Prostate gland (tissue), 2 donors: ENCODE results near the gene APOA5. TPM values are rescaled to one million over a fixed set of nuclear protein-coding genes. Genes with fewer than 3 reads are reported as not detected.

ENCODE experiments used
- DNase-seq: peaks from one replicate; pipeline ENCODE4 v3.0.0-alpha.2; 2019; ENCODE audit warnings: low spot score
- H3K27ac ChIP-seq, 2 donors: fragments of 200-600 bp; sonication (generic); 2 replicates each; pipeline ENCODE4 v1.5.1; 2017 to 2019
- H3K27me3 ChIP-seq: fragments of 200-600 bp; sonication (generic); replicated peaks from 2 replicates; pipeline ENCODE4 v1.5.1; 2019; ENCODE audit not compliant: insufficient read depth
- H3K36me3 ChIP-seq, 2 donors: fragments of 200-600 bp; sonication (generic); 1 replicate in 1 of 2; 2 replicates in 1 of 2; pipeline versions ENCODE4 v1.5.1 to v1.8.1; 2017 to 2019
- H3K4me1 ChIP-seq: fragments of 200-600 bp; sonication (generic); replicated peaks from 2 replicates; pipeline ENCODE4 v1.5.1; 2019
- H3K4me3 ChIP-seq, 2 donors: fragments of 200-600 bp; sonication (generic); 2 replicates each; pipeline ENCODE4 v1.5.1; 2017 to 2019
- H3K9me3 ChIP-seq: fragments of 200-600 bp; sonication (generic); 2 replicates; pipeline ENCODE4 v1.5.1; 2017
- POLR2A ChIP-seq: fragments of 450-650 bp; IDR thresholded peaks from one replicate; pipeline ENCODE4 v1.6.1; 2016; ENCODE audit warnings: antibody characterized with exemption, mild to moderate bottlenecking
- POLR2AphosphoS5 ChIP-seq: sonication (generic); formaldehyde crosslinking; IDR thresholded peaks from one replicate; pipeline ENCODE4 v1.6.1; 2017; ENCODE audit warnings: antibody characterized with exemption
- WGBS: methylation state at CpG from one replicate; pipeline ENCODE4 v1.1.5; 2018; 5-methylcytosine and 5-hydroxymethylcytosine counted together
- intact Hi-C: fragments of 100-400 bp; cut with DNase I; formaldehyde crosslinking; loops from one replicate; pipeline ENCODE4 v1.14.2; 2022
- total RNA-seq, 2 donors: library from RNA; depleted of rRNA; stranded (reverse); fragments of >200 nt; gene quantifications; one replicate each; pipeline ENCODE4 v1.1.0, GENCODE V29; 2016
- TF ChIP-seq, protein P1 (sequence below), 4 experiments: fragments of 200-600 bp in 2 of 4; fragments of 450-650 bp in 2 of 4; sonication (generic) in 2 of 4; IDR thresholded peaks; 1 replicate in 3 of 4; 2 replicates in 1 of 4; pipeline ENCODE4 v1.5.1; 2016 to 2019; ENCODE audit warnings: antibody characterized with exemption in 4 of 4, mild to moderate bottlenecking in 2 of 4, moderate library complexity in 2 of 4

Gene APOA5
- total RNA-seq, 2 donors from 2014 or later = 0.87 TPM; not detected in 1

DNA sequence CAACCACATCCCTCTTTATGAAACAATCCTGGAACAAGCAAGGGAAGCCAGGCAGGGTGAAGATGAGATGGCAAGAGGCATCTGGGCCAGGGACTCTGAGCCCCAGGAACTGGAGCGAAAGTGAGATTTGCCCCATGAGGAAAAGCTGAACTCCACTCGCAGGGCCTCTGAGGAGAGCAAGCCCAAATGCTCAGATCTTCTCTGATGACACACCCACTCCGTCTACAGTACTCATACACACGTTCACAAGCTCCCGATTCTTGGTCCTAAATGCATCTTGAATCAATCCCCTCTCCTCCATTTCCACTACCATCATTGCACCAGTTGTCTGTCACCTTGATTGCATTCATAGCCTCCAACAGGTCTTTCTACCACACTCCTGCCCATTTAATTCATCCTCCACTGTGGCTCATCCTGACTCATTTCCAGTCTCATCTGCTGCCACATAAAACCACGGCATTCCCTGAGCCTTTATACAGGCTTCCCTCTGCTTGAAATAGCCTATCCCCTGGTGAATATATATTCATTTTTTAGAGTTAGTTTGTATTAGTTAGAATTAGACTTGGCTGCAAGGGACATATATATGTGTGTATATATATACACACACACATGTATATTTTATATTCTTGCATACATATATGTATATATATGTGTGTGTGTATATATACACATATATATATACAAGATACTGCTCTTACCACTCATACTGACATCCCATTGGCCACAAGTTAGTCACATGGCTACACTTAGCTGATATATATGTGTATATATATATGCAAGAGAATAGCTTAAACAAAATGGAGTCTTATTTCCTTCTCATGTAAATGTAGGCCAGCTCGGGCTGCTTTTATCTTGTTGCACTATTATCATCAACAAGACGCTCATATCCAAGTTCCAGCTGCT is 1.4 kb upstream of the APOA5 start:
- Histone ChIP-seq H3K36me3 (no peaks in the 10 kb centered on the region), H3K4me1 (no peaks in the 10 kb centered on the region), H3K27ac (no peak overlapping the region), H3K27me3 (no peaks in the 10 kb centered on the region), H3K4me3 (no peak overlapping the region), H3K9me3 (no peaks in the 10 kb centered on the region)
- WGBS = 77% methylated on average over 8 of the region's 8 CpGs
- TF ChIP-seq, protein P1, sequence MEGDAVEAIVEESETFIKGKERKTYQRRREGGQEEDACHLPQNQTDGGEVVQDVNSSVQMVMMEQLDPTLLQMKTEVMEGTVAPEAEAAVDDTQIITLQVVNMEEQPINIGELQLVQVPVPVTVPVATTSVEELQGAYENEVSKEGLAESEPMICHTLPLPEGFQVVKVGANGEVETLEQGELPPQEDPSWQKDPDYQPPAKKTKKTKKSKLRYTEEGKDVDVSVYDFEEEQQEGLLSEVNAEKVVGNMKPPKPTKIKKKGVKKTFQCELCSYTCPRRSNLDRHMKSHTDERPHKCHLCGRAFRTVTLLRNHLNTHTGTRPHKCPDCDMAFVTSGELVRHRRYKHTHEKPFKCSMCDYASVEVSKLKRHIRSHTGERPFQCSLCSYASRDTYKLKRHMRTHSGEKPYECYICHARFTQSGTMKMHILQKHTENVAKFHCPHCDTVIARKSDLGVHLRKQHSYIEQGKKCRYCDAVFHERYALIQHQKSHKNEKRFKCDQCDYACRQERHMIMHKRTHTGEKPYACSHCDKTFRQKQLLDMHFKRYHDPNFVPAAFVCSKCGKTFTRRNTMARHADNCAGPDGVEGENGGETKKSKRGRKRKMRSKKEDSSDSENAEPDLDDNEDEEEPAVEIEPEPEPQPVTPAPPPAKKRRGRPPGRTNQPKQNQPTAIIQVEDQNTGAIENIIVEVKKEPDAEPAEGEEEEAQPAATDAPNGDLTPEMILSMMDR (IDR thresholded peaks at IDR 0.05) = no peak
- TF ChIP-seq POLR2A = no peak
- no peak for TF ChIP-seq POLR2AphosphoS5
- no peak for DNase-seq
- intact Hi-C loops = loop anchor here (2.0 to 10.0 kb wide), 2 partner anchors 44 to 82 kb away; partner anchors contain the start of gene APOA1

DNA sequence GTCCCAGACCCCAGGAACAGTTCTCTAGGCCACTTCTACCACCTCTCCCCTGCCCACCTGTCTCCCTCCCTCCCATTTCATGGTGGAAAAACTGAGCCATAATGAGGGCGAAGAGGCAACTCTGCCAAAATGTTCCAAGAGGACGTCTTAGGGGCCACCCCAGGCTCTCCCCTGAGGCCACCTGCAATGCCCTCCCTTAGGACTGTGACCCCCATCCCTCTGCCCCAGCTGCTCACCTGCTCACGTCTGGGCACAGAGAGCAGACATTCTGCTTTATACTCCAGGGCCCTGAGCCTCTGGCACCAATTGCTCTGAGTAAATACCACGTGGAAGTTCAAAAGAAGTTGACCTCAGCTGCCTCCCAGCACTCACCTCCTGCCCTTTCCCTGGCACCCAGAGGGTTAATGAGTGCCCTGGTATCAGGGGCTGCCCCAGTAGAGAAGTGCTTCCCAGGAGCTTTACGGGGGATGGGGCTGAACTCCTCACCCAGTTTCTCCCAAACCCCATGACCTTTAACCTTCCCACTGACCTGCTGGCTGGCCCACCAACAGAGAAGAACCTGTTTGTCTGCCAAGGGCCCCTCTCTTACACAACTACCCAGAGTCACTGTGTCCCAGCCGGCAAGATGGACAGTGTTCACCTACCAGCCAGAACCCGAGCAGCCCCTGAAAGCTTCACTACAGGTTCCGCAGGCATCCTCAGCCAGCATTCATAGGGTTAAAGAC is 627 bp upstream of the APOA5 start:
- WGBS = 75% methylated on average over 8 of the region's 8 CpGs
- H3K4me3 ChIP-seq = no peak overlapping the region
- intact Hi-C loops = loop anchor here (2.0 to 10.0 kb wide), 2 partner anchors 44 to 82 kb away; partner anchors contain the start of gene APOA1
- no peak overlapping the region for H3K27ac ChIP-seq
- H3K27me3 ChIP-seq = no peaks in the 10 kb centered on the region
- no peak for DNase-seq
- no peaks in the 10 kb centered on the region for H3K9me3 ChIP-seq
- no peaks in the 10 kb centered on the region for H3K36me3 ChIP-seq
- TF ChIP-seq POLR2AphosphoS5 (no peak), POLR2A (no peak)
- TF ChIP-seq, protein P1 (IDR thresholded peaks at IDR 0.05) = no peak
- H3K4me1 ChIP-seq = no peaks in the 10 kb centered on the region

DNA sequence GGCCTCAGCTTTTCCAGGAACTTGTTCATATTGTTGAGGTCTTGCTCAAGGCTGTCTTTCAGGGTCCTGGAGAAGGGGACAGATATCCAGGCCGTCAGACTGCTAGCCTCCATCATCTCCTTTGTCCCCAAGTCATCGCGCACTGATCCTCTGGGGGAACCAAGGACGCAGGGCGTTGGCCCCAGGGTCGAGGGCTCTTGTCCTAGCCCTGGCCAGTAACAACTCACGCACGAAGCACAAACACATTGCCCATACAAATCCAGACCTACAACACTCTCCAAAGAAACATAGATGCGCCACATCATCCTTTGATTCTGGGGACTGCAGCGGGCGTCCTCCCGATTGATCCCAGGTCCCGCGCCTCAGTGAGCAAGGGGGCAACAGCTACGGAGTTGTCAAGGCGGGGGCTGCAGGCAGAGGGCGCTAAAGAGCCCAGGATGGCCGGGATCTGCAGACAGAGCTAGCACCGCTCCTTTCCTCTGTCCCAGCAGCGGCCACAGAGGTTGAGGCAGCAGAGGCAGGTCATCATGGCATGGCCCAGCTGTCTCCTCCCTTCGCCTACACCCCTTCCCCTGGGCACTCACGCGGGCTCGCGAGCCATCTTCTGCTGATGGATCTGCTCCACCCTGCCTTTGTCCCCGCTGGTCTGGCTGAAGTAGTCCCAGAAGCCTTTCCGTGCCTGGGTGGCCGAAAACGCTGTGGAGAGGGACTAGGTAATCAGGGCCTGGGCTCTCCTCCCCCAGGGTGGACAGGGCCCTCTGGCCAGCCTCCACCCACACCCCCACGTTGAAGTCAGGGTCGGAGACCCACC is 472 bp downstream of the APOA5 start:
- DNase-seq = peak; percentile 58
- Histone ChIP-seq H3K9me3 (no peaks in the 10 kb centered on the region), H3K27me3 (no peaks in the 10 kb centered on the region), H3K27ac (no peak overlapping the region), H3K36me3 (no peaks in the 10 kb centered on the region), H3K4me3 (no peak overlapping the region), H3K4me1 (peaks cover 3% of the 10 kb centered on the region)
- TF ChIP-seq, protein P1 (IDR thresholded peaks at IDR 0.05) = peak; percentile 78 to 90 (median 89)
- TF ChIP-seq POLR2AphosphoS5 (peak; percentile 35), POLR2A (no peak)
- WGBS = 25% methylated on average over 29 of the region's 31 CpGs
- intact Hi-C loops = loop anchor here (10.0 kb wide), 1 partner anchor 84 kb away; no protein-coding TSS in a partner anchor

DNA sequence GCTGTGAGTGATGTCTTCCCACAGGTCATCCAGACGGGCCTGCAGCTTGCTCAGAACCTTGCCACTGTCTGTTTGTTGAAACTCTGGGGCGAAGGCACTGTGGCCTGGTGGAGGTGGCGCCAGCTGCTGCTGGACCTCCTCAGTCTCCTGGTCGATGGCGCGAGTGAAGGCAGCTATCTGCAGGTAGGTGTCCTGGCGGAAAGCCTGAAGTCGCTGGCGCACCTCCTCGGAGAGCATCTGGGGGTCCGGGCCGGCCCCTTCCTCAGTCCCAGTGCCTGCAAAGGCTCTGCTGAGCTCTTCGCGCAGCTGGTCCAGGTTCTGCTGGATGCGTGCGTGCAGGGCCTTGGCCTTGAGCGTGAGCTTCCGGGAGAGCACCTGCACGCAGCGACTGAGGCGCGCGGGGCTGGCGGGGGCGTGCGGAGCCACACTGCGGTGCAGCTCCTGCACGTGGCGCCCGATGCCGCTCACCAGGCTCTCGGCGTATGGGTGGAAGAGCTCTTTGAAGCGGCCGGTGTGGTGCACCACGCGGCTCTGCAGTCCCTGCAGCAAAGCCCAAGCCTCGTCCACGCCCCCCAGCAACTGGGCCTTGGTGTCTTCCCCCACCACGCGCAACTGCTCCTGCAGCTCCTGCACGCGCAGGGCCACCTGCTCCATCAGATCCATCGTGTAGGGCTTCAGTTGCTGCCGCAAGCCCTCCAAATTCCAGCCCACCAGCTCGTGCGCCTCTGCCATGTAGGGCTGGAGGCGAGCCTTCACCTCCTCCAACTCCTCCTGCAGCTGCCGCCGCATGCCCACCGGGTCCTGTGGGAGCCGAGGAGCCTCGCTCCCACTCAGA is 1.3 kb downstream of the APOA5 start:
- Histone ChIP-seq H3K27ac (no peak overlapping the region), H3K4me1 (peaks cover 3% of the 10 kb centered on the region), H3K9me3 (no peaks in the 10 kb centered on the region), H3K36me3 (peaks cover 1% of the 10 kb centered on the region in 2 donors), H3K27me3 (no peaks in the 10 kb centered on the region), H3K4me3 (no peak overlapping the region)
- no peak for DNase-seq
- WGBS = 86% methylated on average over 53 of the region's 53 CpGs
- TF ChIP-seq, protein P1 (IDR thresholded peaks at IDR 0.05) = no peak
- TF ChIP-seq POLR2AphosphoS5 (no peak), POLR2A (no peak)
- intact Hi-C loops = loop anchor here (10.0 kb wide), 1 partner anchor 84 kb away; no protein-coding TSS in a partner anchor
